GM21717 (cell line): ENCODE measurements around the gene EPHA6.

Experiments
- ATAC-seq: cut with Tn5 transposase; IDR thresholded peaks from one replicate; pipeline ENCODE4 v1.9.1; 2021; ENCODE audit warnings: mild to moderate bottlenecking, moderate library complexity; ENCODE audit not compliant: unreplicated experiment

Gene EPHA6

GRCh38 chr3:96813820-96814650, at the start of gene EPHA6:
Gene EPHA6, plus strand, starts transcription at chr3:96814594.
- no peak for ATAC-seq

GRCh38 chr3:96776818-96777217, 37.6 kb upstream of the EPHA6 start:
- ATAC-seq: no peak

GRCh38 chr3:96779810-96780209, 34.6 kb upstream of the EPHA6 start:
- ATAC-seq: no peak

- no peak for ATAC-seq
Measured at GRCh38 chr3:96796101-96796500, 18.3 kb upstream of the EPHA6 start.

- ATAC-seq: no peak
Measured at GRCh38 chr3:96803870-96804269, 10.5 kb upstream of the EPHA6 start.

- ATAC-seq: no peak
Measured at GRCh38 chr3:96806341-96806740, 8.1 kb upstream of the EPHA6 start.

- peak; percentile 99 for ATAC-seq
Measured at GRCh38 chr3:96813134-96813819, 1.1 kb upstream of the EPHA6 start.

GRCh38 chr3:96814651-96815567, 515 bp downstream of the EPHA6 start:
- ATAC-seq: no peak

GRCh38 chr3:96831175-96831574, 16.8 kb downstream of the EPHA6 start:
- ATAC-seq: no peak

GRCh38 chr3:96833301-96833700, 18.9 kb downstream of the EPHA6 start:
- no peak for ATAC-seq

- no peak for ATAC-seq
Measured at GRCh38 chr3:96836153-96836915, 21.9 kb downstream of the EPHA6 start.

- no peak for ATAC-seq
Measured at GRCh38 chr3:96843505-96844203, 29.3 kb downstream of the EPHA6 start.

- ATAC-seq: no peak
Measured at GRCh38 chr3:96844204-96844514, 29.8 kb downstream of the EPHA6 start.

GRCh38 chr3:96852849-96853248, 38.5 kb downstream of the EPHA6 start:
- ATAC-seq: no peak

GRCh38 chr3:96860882-96861281, 46.5 kb downstream of the EPHA6 start:
- ATAC-seq: no peak

- peak; percentile 69 for ATAC-seq
Measured at GRCh38 chr3:96863129-96863740, 48.8 kb downstream of the EPHA6 start.

- no peak for ATAC-seq
Measured at GRCh38 chr3:96865605-96866004, 51.2 kb downstream of the EPHA6 start.

- ATAC-seq: no peak
Measured at GRCh38 chr3:96869316-96869715, 54.9 kb downstream of the EPHA6 start.

- no peak for ATAC-seq
Measured at GRCh38 chr3:96877510-96877909, 63.1 kb downstream of the EPHA6 start.

GRCh38 chr3:96900031-96900430, 85.6 kb downstream of the EPHA6 start:
- no peak for ATAC-seq
